ENCODE results near the gene KCNIP4. TPM values are rescaled to one million over a fixed set of nuclear protein-coding genes. Genes with fewer than 3 reads are reported as not detected.

KCNIP4 gene
- total and polyA plus RNA-seq, 2 of the 8 experiments (the other 6 are each of a cell fraction or from before 2014, with no cell fraction given), result 0.06 TPM; not detected in 1

GRCh38 chr4:21765810-21766407, 182.7 kb downstream of the KCNIP4 start (continued):
- peak in 2 of 3 experiments; percentile 82 to 85; a peak in 3 of 4 replicates for TF ChIP-seq CTCF (IDR thresholded peaks at IDR 0.05; ENCODE audit: control extremely low read depth in 1 of 3, insufficient read depth in 1 of 3, low read depth in 1 of 3, low read length in 3 of 3)
- no peak for TF ChIP-seq RNF2 (IDR thresholded peaks at IDR 0.05; ENCODE audit: borderline replicate concordance, low read depth, low read length, missing control alignments, poor library complexity, severe bottlenecking)
- no peak for TF ChIP-seq SIRT6 (IDR thresholded peaks at IDR 0.05; ENCODE audit: low read length)
- TF ChIP-seq YY1 (IDR thresholded peaks at IDR 0.05; ENCODE audit: low read depth, low read length), result peak; percentile 94

Data from H1 (cell line).